ENCODE data around the gene TRIM33. TPM values are rescaled to one million over a fixed set of nuclear protein-coding genes. Genes with fewer than 3 reads are reported as not detected.

Gene TRIM33
- polyA plus RNA-seq, 2 of the 4 experiments (the other 2 are of a cell fraction): 8.7 to 14.9 TPM

- FAIRE-seq: no peak
- Histone ChIP-seq H3K4me2 (no peak overlapping the region), H3K4me1 (peaks cover 15% of the 10 kb centered on the region; the same call in 2 of the 3 replicates), H3K9me3 (no peaks in the 10 kb centered on the region), H3K4me3 (no peak overlapping the region), H3K27ac (no peak overlapping the region)
- WGBS (ENCODE audit: missing lambda C conversion rate): 85% methylated on average over 6 of the region's 6 CpGs
- ATAC-seq: no peak
- CTCF ChIA-PET: no interaction called here
- TF ChIP-seq EHF (CRISPR knock-in tag; IDR thresholded peaks at IDR 0.05) (no peak), FOXS1 (CRISPR knock-in tag; IDR thresholded peaks at IDR 0.05) (no peak), NR3C1 (IDR thresholded peaks at IDR 0.05) (no peak), NPAS2 (CRISPR knock-in tag; IDR thresholded peaks at IDR 0.05; ENCODE audit: borderline replicate concordance) (no peak), CTCF (IDR thresholded peaks at IDR 0.05) (no peak)
- POLR2A ChIA-PET: no interaction called here
- DNase-seq (ENCODE audit: low read depth in 1 of 2, low spot score in 1 of 2): no peak
These were observed 42.1 kb downstream of the TRIM33 start for GRCh38 chr1:114468710-114469468.

GRCh38 chr1:114468047-114468446, 43.0 kb downstream of the TRIM33 start:
- DNase-seq (ENCODE audit: low read depth in 1 of 2, low spot score in 1 of 2) (no peak), FAIRE-seq (no peak), ATAC-seq (no peak)
- peaks cover 9% of the 10 kb centered on the region; the same call in 2 of the 3 replicates for H3K4me1 ChIP-seq
- no peak overlapping the region for H3K4me3 ChIP-seq
- ChIA-PET CTCF (no interaction called here), POLR2A (no interaction called here)
- WGBS (ENCODE audit: missing lambda C conversion rate): 75% methylated on average over 3 of the region's 3 CpGs
- no peak for TF ChIP-seq BHLHE40 (IDR thresholded peaks at IDR 0.05; ENCODE audit: low read depth, low read length)
- TF ChIP-seq, protein P1, sequence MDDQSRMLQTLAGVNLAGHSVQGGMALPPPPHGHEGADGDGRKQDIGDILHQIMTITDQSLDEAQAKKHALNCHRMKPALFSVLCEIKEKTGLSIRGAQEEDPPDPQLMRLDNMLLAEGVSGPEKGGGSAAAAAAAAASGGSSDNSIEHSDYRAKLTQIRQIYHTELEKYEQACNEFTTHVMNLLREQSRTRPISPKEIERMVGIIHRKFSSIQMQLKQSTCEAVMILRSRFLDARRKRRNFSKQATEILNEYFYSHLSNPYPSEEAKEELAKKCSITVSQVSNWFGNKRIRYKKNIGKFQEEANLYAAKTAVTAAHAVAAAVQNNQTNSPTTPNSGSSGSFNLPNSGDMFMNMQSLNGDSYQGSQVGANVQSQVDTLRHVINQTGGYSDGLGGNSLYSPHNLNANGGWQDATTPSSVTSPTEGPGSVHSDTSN (IDR thresholded peaks at IDR 0.05): no peak
- no peak for TF ChIP-seq HES2 (IDR thresholded peaks at IDR 0.05)
- no peak for TF ChIP-seq FOSL2 (IDR thresholded peaks at IDR 0.05)
- no peak for TF ChIP-seq FOSL2 (CRISPR knock-in tag; IDR thresholded peaks at IDR 0.05)
- no peak for TF ChIP-seq POLR2AphosphoS2 (conservative IDR thresholded peaks at IDR 0.05; ENCODE audit: low read length)
- TF ChIP-seq GATA3 (IDR thresholded peaks at IDR 0.05; ENCODE audit: borderline replicate concordance): no peak
- TF ChIP-seq ESRRA (IDR thresholded peaks at IDR 0.05; ENCODE audit: borderline replicate concordance, low read length): no peak
- no peak for TF ChIP-seq ZC3H11A (IDR thresholded peaks at IDR 0.05)
- TF ChIP-seq SREBF2 (IDR thresholded peaks at IDR 0.05): no peak
- no peak for TF ChIP-seq JUNB (IDR thresholded peaks at IDR 0.05)
- no peak for TF ChIP-seq POLR2A (IDR thresholded peaks at IDR 0.05; ENCODE audit: low read length)
- no peak for TF ChIP-seq CBX8 (IDR thresholded peaks at IDR 0.05)
- TF ChIP-seq CBX2 (IDR thresholded peaks at IDR 0.05; ENCODE audit: borderline replicate concordance, low read depth): no peak
- no peak for TF ChIP-seq TP53 (CRISPR knock-in tag; IDR thresholded peaks at IDR 0.05)
- no peak for TF ChIP-seq HMGXB4 (CRISPR knock-in tag; IDR thresholded peaks at IDR 0.05; ENCODE audit: borderline replicate concordance)
- no peak for TF ChIP-seq EP300 (IDR thresholded peaks at IDR 0.05)
- no peak for TF ChIP-seq RARB (CRISPR knock-in tag; IDR thresholded peaks at IDR 0.05)
- TF ChIP-seq HOXB5 (CRISPR knock-in tag; IDR thresholded peaks at IDR 0.05): no peak
- no peak overlapping the region for H3K27ac ChIP-seq
- H3K4me2 ChIP-seq: no peak overlapping the region
- no peaks in the 10 kb centered on the region for H3K9me3 ChIP-seq
